Stimulated activated CD8-positive, alpha-beta memory T cell treated with anti-CD3 and anti-CD28 coated beads, Interleukin-4, amount 100 ng/mL, for 48 hours (primary cell): Measurements from ENCODE around the gene CDC42BPB.

Experiments used
- DNase-seq: peaks from one replicate; pipeline ENCODE4 v3.0.0-alpha.2; 2020

CDC42BPB gene

GRCh38 chr14:102891556-102891955, 165.8 kb downstream of the CDC42BPB start:
- DNase-seq: no peak

- no peak for DNase-seq
These were observed 166.2 kb downstream of the CDC42BPB start for GRCh38 chr14:102891111-102891510.

- DNase-seq: no peak
These were observed 167.7 kb downstream of the CDC42BPB start for GRCh38 chr14:102889615-102890014.

GRCh38 chr14:102888748-102889147, 168.6 kb downstream of the CDC42BPB start:
- DNase-seq: no peak

- DNase-seq: no peak
These were observed 171.5 kb downstream of the CDC42BPB start for GRCh38 chr14:102885737-102886447.

GRCh38 chr14:102883554-102883953, 173.8 kb downstream of the CDC42BPB start:
- peak; percentile 32 for DNase-seq

- no peak for DNase-seq
These were observed 174.2 kb downstream of the CDC42BPB start for GRCh38 chr14:102883089-102883541.
